HuH-7 (cell line): ENCODE results near the gene GALNT11.
"Not testable (repeated sequence)": the region's sequence is repeated elsewhere in the genome, so short reads cannot be mapped to it uniquely, and the experiment has no call there.

ENCODE experiments used
- DNase-seq: peaks from one replicate; pipeline ENCODE4 v3.0.0; 2011; ENCODE audit warnings: low spot score

The GALNT11 gene

GRCh38 chr7:152025077-152025936 lies at the start of gene GALNT11:
Gene GALNT11, plus strand, starts transcription at chr7:152025674. Its CDS starts 68,554 bp downstream, at chr7:152094228.
- peak; percentile 90 for DNase-seq

DNA sequence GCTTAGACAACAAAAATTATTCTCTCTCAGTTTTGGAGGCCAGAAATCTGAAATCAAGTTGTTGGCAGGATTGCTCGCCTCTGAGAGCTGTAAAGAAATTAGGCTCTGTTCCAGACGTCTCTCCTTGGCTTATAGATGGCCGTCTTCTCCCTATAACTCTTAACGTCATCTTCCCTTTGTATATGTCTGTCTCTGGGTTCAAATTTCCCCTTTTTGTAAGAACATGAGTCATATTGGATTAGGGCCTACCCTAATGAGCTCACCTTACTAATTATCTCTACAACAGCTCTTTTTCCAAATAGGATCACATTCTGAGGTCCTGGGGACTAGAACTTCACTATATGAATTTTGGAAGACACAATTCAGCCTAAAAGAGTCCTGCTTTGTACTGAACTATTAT lies 46.9 kb upstream of the GALNT11 start:
- no peak for DNase-seq

GRCh38 chr7:151981223-151981622 lies 44.3 kb upstream of the GALNT11 start:
- DNase-seq: no peak

DNA sequence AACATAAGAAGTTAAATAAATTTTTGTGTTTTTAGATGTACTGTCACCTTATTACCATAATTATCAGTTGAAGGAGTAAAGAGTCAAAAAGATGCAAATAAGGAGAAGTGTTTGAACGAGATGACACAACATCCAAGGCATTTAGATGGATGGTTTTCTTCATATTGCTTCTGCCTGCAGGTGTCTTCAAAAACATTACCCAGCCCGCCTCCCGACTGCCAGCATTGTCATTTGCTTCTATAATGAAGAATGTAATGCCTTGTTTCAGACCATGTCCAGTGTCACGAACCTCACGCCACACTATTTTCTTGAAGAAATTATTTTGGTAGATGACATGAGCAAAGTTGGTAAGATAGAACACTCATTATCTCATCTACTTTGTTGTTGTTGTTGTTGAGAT lies 42.7 kb upstream of the GALNT11 start:
- DNase-seq: no peak

GRCh38 chr7:151984612-151985011 lies 40.9 kb upstream of the GALNT11 start:
- DNase-seq: peak; percentile 32

DNA sequence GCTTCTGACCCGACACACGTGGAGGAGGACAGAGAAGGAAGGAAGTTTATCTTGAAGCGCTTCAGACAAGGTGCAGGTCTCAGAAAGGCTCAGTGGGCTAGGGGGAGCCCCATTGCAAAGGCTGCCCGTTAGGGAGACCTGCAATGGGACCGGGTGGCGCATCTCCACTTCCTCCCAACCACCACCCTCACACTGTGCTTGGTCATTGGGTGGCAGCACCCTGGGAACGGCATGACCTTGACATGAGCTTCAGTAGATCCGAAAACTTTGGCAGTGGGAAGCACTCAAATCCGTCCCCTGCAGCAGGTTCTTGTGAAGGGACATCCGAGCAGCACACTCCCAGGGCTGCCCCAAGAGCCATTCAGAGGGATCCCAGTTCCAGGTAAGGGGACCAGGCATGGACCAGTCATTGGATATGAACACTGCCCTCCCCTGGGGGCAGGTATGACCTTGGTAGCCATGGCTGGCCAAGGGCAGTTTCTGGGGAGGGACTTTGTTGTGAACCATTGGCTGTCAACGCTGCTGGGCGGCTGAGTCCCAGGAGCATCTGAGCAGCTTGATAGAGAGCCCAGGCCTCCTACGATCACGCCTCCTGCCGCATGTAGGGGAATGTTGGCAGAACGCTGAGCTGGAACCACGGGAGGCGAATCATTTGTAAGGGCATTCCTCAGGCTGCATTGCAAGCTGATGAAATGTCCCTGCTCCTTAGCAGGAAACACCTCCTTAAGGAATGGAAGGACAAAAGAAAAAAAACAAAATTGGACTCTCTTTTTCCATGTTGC lies 37.5 kb upstream of the GALNT11 start:
- no peak for DNase-seq

GRCh38 chr7:151992375-151992774 lies 33.1 kb upstream of the GALNT11 start:
- DNase-seq: peak; percentile 48

- DNase-seq: no peak
These were observed 31.3 kb upstream of the GALNT11 start for GRCh38 chr7:151993977-151994676.

GRCh38 chr7:151999424-152000090 lies 25.9 kb upstream of the GALNT11 start:
- DNase-seq: no peak

DNA sequence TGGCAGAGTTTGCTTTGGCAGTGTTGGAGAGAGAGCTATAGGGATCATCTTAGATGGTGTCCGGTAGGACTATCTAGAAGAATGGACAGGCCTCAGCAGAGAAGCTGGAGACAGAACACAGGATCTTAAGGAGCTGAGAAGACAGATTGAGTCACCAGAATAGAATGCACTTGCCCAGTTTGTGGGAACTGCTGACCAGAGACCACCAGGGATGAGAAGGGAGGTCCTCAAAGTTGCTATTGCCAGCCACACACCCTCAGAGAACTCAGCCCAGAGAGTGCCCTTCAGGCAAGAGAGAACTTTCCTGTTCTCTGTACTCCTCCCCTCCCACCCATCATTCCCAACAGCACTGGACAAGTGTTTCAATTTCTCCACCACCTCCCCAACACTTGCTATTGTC lies 25.3 kb upstream of the GALNT11 start:
- DNase-seq: no peak

GRCh38 chr7:152006336-152006735 lies 19.1 kb upstream of the GALNT11 start:
- no peak for DNase-seq

DNA sequence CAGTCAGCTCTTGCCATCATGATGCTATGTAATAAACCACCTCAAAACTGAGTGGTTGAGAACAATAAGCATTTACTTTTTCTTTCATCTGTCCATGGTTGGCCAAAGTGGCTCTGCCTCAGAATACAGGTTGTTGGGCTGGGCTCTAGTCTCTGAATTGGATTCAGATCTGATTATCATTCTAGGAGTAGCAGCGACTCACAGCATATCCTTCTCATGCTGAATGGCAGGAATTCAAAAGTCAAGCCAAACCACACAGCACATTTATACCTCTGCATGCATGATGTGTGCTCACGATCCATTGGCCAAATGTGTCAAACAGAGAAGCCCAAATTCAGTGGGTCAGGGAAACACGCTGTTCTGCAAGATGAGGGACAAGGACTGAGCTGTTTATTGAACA lies 13.6 kb upstream of the GALNT11 start:
- no peak for DNase-seq

- DNase-seq: no peak
These were observed 12.2 kb upstream of the GALNT11 start for GRCh38 chr7:152013230-152013629.

DNA sequence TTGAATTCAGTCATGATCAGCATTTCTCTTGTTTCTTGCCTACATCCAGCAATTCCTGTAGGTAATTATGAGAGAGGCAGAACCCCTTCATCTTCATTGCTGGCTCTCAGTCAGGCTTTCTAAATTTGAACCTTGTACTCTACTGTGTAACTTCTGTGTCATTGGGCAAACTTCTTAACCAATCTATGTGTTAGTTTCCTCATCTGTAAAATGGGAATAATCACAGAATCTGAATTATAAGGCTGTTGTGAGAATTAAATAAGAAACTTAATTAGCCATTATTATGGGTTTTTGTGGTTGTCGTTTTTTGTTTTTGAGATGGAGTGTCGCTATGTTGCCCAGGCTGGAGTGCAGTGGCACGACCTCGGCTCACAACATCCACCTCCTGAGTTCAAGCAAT lies 11.5 kb upstream of the GALNT11 start:
- DNase-seq: no peak

DNA sequence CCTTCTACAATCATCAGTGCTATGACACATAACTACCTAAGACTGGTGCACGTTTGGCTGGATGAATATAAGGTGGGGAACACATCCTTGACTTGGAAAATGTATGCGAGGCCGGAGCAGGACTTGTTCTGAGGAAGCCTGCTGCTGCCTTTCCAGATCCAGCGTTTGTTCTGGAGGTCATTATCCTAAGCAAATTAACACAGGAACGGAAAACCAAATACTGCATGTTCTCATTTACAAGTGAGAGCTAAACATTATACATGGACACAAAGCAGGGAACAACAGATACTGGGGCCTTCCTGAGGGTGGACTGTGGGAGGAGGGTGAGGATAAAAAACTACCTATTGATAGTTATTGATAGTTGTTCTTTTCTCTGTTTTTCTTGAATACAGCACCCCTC lies 10.8 kb upstream of the GALNT11 start:
- no peak for DNase-seq

GRCh38 chr7:152015600-152015999 lies 9.9 kb upstream of the GALNT11 start:
- DNase-seq: no peak

- no peak for DNase-seq
These were observed 8.5 kb upstream of the GALNT11 start for GRCh38 chr7:152016947-152017346.

- not testable (repeated sequence) for DNase-seq
These were observed 7.8 kb upstream of the GALNT11 start for GRCh38 chr7:152017683-152018082.

DNA sequence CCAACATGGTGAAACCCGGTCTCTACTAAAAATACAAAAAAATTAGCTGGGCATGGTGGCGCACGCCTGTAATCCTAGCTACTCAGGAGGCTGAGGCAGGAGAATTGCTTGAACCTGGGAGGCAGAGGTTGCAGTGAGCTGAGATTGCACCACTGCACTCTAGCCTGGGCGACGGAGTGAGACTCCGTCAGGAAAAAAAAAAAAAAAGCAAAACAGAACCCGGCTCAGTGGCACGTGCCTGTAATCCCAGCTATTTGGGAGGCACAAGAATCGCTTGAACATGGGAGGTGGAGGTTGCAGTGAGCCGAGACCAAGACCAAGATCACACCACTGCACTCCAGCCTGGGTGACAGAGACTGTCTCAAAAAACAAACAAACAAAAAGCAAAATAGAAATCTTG lies 3.7 kb upstream of the GALNT11 start:
- DNase-seq: not testable (repeated sequence)

DNA sequence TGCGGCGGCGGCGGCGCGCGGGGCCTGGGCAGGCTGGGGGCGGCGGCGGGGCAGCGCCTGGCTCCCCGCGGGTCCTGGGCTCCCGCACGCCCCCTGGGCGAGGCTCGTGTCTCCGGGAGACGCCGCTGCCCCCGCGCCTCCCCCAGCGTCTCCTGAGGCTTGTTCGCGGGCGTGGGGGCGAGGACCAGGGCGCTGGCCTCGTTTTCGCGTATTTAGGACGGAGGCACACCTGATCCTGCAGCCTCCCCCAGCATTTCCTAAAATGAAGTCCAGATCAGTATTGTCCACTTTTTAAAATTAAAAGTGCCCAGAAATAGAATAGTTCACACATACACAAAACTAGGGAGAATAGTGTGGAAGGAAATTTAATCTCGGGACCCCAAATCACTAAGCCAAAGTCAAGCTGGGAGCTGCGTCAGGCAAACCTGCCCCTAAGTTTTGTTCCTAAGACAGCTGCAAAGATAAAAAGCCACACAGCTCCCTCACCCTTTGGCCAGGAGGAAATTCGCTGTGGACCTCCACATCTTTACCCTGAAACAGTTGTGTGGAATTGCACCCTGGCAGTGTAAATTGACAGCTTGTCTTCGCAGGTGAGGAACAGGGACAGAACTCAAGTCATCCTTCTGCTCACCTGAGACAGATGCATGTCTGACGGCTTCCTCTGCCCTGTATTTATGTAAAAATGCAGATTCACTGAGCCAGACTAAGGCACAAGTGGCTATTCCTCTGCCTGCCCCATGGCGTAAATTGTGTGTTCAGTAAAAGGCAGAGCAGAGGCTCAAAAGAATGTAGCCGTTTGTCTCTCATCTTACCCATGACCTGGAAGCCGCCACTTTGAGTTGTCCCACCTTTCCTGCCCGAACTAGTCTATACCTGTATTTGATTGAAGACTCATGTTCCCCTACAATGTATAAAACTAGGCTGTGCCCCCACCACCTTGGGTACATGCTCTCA lies 740 bp downstream of the GALNT11 start:
- DNase-seq: no peak
